ENCODE data around the gene SPEG.

The SPEG gene

GRCh38 chr2:219446101-219446504, 11.5 kb downstream of the SPEG start:
- FAIRE-seq, result no peak

- FAIRE-seq, result no peak
These were observed 12.0 kb downstream of the SPEG start for GRCh38 chr2:219446689-219447088.

GRCh38 chr2:219447242-219448098, 12.8 kb downstream of the SPEG start:
- FAIRE-seq, result no peak

GRCh38 chr2:219448099-219448775, 13.6 kb downstream of the SPEG start:
- no peak for FAIRE-seq

DNA sequence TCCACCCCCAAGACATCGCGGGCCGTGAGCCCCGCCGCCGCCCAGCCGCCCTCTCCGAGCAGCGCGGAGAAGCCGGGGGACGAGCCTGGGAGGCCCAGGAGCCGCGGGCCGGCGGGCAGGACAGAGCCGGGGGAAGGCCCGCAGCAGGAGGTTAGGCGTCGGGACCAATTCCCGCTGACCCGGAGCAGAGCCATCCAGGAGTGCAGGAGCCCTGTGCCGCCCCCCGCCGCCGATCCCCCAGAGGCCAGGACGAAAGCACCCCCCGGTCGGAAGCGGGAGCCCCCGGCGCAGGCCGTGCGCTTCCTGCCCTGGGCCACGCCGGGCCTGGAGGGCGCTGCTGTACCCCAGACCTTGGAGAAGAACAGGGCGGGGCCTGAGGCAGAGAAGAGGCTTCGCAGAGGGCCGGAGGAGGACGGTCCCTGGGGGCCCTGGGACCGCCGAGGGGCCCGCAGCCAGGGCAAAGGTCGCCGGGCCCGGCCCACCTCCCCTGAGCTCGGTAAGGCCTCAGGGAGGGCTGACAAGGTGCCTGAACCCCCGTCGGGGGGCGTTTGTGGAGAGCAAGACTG, 14.2 kb downstream of the SPEG start:
- FAIRE-seq, result no peak

- FAIRE-seq, result no peak
These were observed 15.0 kb downstream of the SPEG start for GRCh38 chr2:219449609-219450008.

- FAIRE-seq, result no peak
These were observed 17.2 kb downstream of the SPEG start for GRCh38 chr2:219451661-219452360.

DNA sequence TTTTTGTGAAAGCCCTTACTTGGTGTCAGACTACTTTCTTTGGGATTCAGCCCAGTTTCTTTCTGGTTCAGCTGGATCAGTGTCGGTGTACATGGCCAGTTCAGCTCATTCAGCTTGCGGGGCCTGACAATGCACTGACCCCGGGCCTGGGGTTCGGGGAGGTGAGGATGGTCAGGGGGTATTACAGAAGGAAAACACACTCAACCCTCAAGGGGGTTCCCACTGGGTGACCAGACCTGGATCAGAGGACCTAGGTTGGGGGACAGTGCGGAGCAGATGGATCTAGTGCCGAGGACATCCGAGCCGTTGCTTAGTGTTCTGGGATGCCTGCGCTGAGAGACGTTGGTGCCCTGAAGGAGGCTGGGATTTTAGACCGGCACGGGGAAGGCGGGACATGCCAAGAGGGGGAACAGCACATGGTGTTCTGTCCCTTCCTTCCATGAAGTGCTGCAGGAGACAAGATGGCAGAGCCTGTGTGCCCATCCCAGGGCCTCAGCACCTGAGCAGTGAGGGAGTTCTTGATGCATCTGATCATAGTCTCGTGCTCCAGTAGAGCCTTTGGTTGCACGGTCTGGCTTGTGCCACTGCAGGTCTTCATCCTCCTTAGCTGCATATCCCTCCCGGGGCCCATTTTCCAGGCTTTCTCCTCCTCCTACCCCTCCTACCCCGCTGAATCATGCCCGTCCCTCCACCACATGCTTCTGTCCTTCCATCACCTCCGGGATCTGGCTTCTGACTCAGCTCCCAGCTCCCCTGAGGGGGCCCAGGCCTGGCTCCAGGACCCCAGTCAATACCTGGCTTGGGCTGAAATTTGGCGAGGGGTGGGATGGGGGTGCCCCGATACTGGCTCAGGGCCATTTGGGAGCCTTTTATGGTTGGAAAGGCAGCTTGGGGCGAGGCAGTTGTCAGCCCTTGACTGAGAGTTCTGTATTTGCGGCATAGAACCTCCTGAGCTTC, 18.0 kb downstream of the SPEG start:
- no peak for FAIRE-seq

GRCh38 chr2:219453671-219454590, 19.3 kb downstream of the SPEG start:
- FAIRE-seq, result no peak

- FAIRE-seq, result no peak
These were observed 20.9 kb downstream of the SPEG start for GRCh38 chr2:219455581-219455980.

- no peak for FAIRE-seq
These were observed 23.2 kb downstream of the SPEG start for GRCh38 chr2:219457784-219458369.

- FAIRE-seq, result no peak
These were observed 24.4 kb downstream of the SPEG start for GRCh38 chr2:219458996-219459395.

GRCh38 chr2:219459460-219460311, 25.0 kb downstream of the SPEG start:
- no peak for FAIRE-seq

- FAIRE-seq, result no peak
These were observed 25.8 kb downstream of the SPEG start for GRCh38 chr2:219460424-219460926.

- FAIRE-seq, result no peak
These were observed 26.4 kb downstream of the SPEG start for GRCh38 chr2:219461047-219461514.

DNA sequence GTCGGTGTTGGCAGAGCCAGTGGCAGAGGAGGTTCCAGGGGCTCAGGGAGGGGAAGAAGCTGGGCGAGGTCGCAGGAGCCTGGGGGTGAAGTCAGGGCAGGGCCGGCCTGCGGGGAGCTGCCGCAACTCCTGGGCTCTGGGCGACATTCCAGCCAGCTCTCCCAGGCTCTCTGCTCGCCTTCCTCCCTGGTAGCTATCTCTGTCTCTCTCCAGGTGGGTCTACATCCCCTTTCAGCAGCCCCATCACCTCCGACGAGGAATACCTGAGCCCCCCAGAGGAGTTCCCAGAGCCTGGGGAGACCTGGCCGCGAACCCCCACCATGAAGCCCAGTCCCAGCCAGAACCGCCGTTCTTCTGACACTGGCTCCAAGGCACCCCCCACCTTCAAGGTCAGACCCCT, 27.0 kb downstream of the SPEG start:
- FAIRE-seq, result no peak

- FAIRE-seq, result no peak
These were observed 27.7 kb downstream of the SPEG start for GRCh38 chr2:219462349-219462748.

DNA sequence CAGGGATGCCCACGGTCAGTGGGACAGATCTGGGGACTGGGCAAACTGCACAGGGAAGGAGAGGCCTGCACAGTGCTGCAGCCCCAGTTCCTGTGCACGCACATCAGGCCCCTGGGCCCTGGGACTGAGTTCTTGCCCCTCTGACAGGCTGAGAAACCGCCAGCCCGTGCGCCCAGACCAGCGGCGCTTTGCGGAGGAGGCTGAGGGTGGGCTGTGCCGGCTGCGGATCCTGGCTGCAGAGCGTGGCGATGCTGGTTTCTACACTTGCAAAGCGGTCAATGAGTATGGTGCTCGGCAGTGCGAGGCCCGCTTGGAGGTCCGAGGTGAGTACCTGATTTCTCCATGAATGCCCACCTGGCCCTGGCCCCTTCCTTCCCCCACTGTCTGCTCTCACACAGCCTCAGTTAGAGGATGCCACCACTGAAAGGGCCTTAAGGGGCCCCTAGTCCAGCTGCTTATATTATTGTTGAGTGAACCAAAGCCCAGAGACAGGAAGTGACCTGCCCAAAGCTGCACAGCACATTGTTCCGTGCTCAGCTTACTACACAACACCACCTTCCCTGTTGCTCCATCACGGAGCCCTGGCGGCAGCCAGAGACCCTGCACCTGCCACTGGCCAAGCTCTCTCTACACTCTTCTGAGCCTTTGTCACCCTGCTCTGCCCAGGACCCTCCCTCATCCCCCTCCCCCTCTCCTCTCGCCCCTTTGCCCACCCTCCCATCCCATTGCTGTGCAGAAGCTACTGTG, 29.8 kb downstream of the SPEG start:
- no peak for FAIRE-seq

All from colon (tissue), 2 donors.